RPMI8226 (cell line): ENCODE data around the gene HGF.

Source experiments
- DNase-seq: peaks from one replicate; pipeline ENCODE4 v3.0.0-alpha.2; 2015

Gene HGF

GRCh38 chr7:81715984-81716588, 53.8 kb downstream of the HGF start:
- DNase-seq, result peak; percentile 54

GRCh38 chr7:81714306-81714705, 55.5 kb downstream of the HGF start:
- no peak for DNase-seq

- no peak for DNase-seq
Measured at GRCh38 chr7:81710751-81711150, 59.1 kb downstream of the HGF start.

GRCh38 chr7:81709836-81710235, 60.0 kb downstream of the HGF start:
- DNase-seq, result no peak

GRCh38 chr7:81707966-81708365, 61.9 kb downstream of the HGF start:
- no peak for DNase-seq

GRCh38 chr7:81707196-81707595, 62.7 kb downstream of the HGF start:
- no peak for DNase-seq

GRCh38 chr7:81705206-81705605, 64.6 kb downstream of the HGF start:
- DNase-seq, result no peak

- DNase-seq, result no peak
Measured at GRCh38 chr7:81704595-81704994, 65.3 kb downstream of the HGF start.

- DNase-seq, result no peak
Measured at GRCh38 chr7:81698965-81699364, 70.9 kb downstream of the HGF start.

- DNase-seq, result no peak
Measured at GRCh38 chr7:81694711-81695110, 75.1 kb downstream of the HGF start.

GRCh38 chr7:81693894-81694293, 76.0 kb downstream of the HGF start:
- DNase-seq, result no peak

GRCh38 chr7:81693080-81693479, 76.8 kb downstream of the HGF start:
- peak; percentile 19 for DNase-seq

GRCh38 chr7:81692146-81692905, 77.5 kb downstream of the HGF start:
- peak; percentile 15 for DNase-seq

GRCh38 chr7:81691199-81691821, 78.5 kb downstream of the HGF start:
- DNase-seq, result peak; percentile 33

GRCh38 chr7:81690688-81691087, 79.2 kb downstream of the HGF start:
- DNase-seq, result peak; percentile 11

- peak; percentile 33 for DNase-seq
Measured at GRCh38 chr7:81690251-81690650, 79.6 kb downstream of the HGF start.

- peak; percentile 85 for DNase-seq
Measured at GRCh38 chr7:81688622-81689411, 81.0 kb downstream of the HGF start.

- DNase-seq, result no peak
Measured at GRCh38 chr7:81687062-81687461, 82.8 kb downstream of the HGF start.

GRCh38 chr7:81685270-81685868, 84.5 kb downstream of the HGF start:
- no peak for DNase-seq

GRCh38 chr7:81684514-81685269, 85.2 kb downstream of the HGF start:
- DNase-seq, result peak; percentile 97

GRCh38 chr7:81684033-81684432, 85.8 kb downstream of the HGF start:
- no peak for DNase-seq

GRCh38 chr7:81682873-81683272, 87.0 kb downstream of the HGF start:
- DNase-seq, result no peak
